ENCODE measurements around the gene DCC. TPM values are rescaled to one million over a fixed set of nuclear protein-coding genes. Genes with fewer than 3 reads are reported as not detected.
A peak's percentile ranks its signal among the peaks of the same experiment; 100 is the strongest.

The DCC gene
- total and polyA plus RNA-seq, 4 donors: 0.16 to 5.3 (median 2.5) TPM

DNA sequence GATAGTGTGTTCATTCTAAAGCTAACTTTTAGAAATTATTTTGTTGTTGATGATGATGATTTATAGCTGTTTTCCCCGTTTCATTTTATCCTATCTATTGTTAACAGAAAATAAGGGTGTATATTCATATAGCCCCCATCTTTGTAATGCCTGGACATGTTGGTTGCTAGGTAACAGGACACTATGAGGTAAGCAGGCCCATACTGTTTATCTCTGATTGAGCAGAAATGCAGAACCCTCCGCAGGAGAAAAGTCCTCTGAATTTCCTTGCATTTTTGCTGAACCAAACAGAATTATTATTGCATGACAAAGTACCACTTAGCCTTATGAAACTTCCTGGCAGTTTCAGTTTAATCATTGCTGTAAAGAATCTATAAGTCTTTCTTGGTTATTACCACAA lies 339.4 kb downstream of the DCC start:
- WGBS, 2 donors: 53 to 55% methylated on average over 2 of the region's 2 CpGs
- Histone ChIP-seq H3K9ac (ENCODE audit: insufficient read depth in 1 of 2, low read length in 2 of 2) (no peak overlapping the region), H3K9me3 (ENCODE audit: control insufficient read depth in 4 of 4, insufficient read depth in 3 of 4, low read length in 3 of 4) (no peaks in the 10 kb centered on the region), H3K27ac (ENCODE audit: low read depth in 1 of 2, low read length in 1 of 2) (no peak overlapping the region), H3K4me1 (ENCODE audit: control insufficient read depth in 5 of 5, insufficient read depth in 5 of 5, low read length in 5 of 5) (no peaks in the 10 kb centered on the region), H3K36me3 (ENCODE audit: control insufficient read depth in 4 of 4, insufficient read depth in 4 of 4, low read length in 4 of 4) (no peaks in the 10 kb centered on the region), H3K4me3 (no peak overlapping the region), H3K27me3 (ENCODE audit: control insufficient read depth in 3 of 3, insufficient read depth in 3 of 3, low read length in 2 of 3) (no peaks in the 10 kb centered on the region)
- ATAC-seq (ENCODE audit: insufficient read depth, low FRiP score) (no peak), DNase-seq (peak in 1 of 3 donors; percentile 26)
- TF ChIP-seq, protein P1, sequence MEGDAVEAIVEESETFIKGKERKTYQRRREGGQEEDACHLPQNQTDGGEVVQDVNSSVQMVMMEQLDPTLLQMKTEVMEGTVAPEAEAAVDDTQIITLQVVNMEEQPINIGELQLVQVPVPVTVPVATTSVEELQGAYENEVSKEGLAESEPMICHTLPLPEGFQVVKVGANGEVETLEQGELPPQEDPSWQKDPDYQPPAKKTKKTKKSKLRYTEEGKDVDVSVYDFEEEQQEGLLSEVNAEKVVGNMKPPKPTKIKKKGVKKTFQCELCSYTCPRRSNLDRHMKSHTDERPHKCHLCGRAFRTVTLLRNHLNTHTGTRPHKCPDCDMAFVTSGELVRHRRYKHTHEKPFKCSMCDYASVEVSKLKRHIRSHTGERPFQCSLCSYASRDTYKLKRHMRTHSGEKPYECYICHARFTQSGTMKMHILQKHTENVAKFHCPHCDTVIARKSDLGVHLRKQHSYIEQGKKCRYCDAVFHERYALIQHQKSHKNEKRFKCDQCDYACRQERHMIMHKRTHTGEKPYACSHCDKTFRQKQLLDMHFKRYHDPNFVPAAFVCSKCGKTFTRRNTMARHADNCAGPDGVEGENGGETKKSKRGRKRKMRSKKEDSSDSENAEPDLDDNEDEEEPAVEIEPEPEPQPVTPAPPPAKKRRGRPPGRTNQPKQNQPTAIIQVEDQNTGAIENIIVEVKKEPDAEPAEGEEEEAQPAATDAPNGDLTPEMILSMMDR (IDR thresholded peaks at IDR 0.05; ENCODE audit: control extremely low read depth, extremely low read depth): no peak

DNA sequence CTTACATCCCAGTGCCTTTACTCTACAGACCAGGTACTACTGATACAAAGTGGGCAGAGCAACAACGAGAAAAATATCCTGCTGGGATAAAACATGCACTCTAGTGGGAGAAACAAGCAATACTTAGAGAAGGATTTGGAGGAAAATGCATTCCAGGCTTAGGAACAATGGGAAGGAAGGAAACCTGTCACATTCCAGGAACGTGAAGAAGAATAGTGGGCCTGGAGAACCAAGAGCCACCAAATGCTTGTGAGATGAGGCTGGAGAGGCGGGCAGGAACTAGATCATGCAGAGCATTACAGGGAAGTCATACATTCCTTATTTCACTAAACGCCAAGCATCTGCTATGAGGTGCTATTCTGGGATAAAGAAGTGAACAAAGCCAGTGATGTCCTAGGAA lies 342.3 kb downstream of the DCC start:
- no peaks in the 10 kb centered on the region for H3K36me3 ChIP-seq (ENCODE audit: control insufficient read depth in 4 of 4, insufficient read depth in 4 of 4, low read length in 4 of 4)
- no peaks in the 10 kb centered on the region for H3K27me3 ChIP-seq (ENCODE audit: control insufficient read depth in 3 of 3, insufficient read depth in 3 of 3, low read length in 2 of 3)
- H3K9me3 ChIP-seq (ENCODE audit: control insufficient read depth in 4 of 4, insufficient read depth in 3 of 4, low read length in 3 of 4): no peaks in the 10 kb centered on the region
- H3K27ac ChIP-seq (ENCODE audit: low read depth in 1 of 2, low read length in 1 of 2): no peak overlapping the region
- no peak for DNase-seq
- ATAC-seq (ENCODE audit: insufficient read depth, low FRiP score): no peak
- TF ChIP-seq, protein P1 (IDR thresholded peaks at IDR 0.05; ENCODE audit: control extremely low read depth, extremely low read depth): no peak
- H3K9ac ChIP-seq (ENCODE audit: insufficient read depth in 1 of 2, low read length in 2 of 2): no peak overlapping the region
- no peaks in the 10 kb centered on the region for H3K4me1 ChIP-seq (ENCODE audit: control insufficient read depth in 5 of 5, insufficient read depth in 5 of 5, low read length in 5 of 5)
- WGBS, 2 donors: 20 to 30% methylated on average over 4 of the region's 4 CpGs
- no peak overlapping the region for H3K4me3 ChIP-seq

DNA sequence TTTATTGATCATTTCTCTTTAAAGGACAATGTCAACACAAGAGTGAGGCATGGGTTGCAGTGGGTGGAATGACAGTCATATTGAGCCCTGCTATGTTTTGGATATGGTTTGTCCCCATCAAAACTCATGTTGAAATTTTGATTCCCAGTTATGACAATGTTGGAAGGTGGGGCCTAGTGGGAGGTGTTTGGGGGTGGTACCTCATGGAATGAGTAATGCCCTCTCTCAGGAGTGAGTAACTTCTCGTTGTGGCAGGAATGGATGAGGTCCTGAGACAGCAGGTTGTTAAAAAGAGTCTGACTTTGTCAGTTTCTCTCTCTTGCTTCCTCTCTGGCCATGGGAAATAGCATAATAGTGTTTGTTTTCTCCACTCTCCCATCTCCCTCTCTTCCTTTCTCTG lies 345.3 kb downstream of the DCC start:
- Histone ChIP-seq H3K9me3 (ENCODE audit: control insufficient read depth in 4 of 4, insufficient read depth in 3 of 4, low read length in 3 of 4) (no peaks in the 10 kb centered on the region), H3K9ac (ENCODE audit: insufficient read depth in 1 of 2, low read length in 2 of 2) (no peak overlapping the region), H3K27me3 (ENCODE audit: control insufficient read depth in 3 of 3, insufficient read depth in 3 of 3, low read length in 2 of 3) (no peaks in the 10 kb centered on the region), H3K4me1 (ENCODE audit: control insufficient read depth in 5 of 5, insufficient read depth in 5 of 5, low read length in 5 of 5) (no peaks in the 10 kb centered on the region), H3K36me3 (ENCODE audit: control insufficient read depth in 4 of 4, insufficient read depth in 4 of 4, low read length in 4 of 4) (no peaks in the 10 kb centered on the region), H3K27ac (ENCODE audit: low read depth in 1 of 2, low read length in 1 of 2) (no peak overlapping the region), H3K4me3 (no peak overlapping the region)
- DNase-seq: no peak
- ATAC-seq (ENCODE audit: insufficient read depth, low FRiP score): no peak
- WGBS, 2 donors: 70 to 71% methylated on average over 1 of the region's 1 CpG
- TF ChIP-seq, protein P1 (IDR thresholded peaks at IDR 0.05; ENCODE audit: control extremely low read depth, extremely low read depth): no peak

DNA sequence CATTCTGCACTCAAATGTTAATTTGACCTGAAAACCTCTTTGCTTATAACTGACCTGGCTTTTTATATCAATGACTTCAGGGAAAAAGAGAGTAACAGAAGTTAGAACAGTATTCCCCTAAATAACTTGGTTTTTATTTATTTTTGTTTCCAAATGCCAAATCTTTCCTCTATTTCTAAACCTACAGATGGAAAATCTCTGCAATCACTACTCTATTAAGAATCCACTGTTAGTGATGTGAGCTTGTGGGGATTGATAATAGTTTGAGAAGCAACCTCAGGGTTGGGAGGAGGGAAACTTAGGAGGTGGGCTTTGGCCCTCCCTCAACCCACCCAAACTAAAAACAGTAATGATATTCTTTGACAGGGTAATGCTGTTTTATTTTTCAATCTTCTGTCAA lies 351.8 kb downstream of the DCC start:
- Histone ChIP-seq H3K27me3 (ENCODE audit: control insufficient read depth in 3 of 3, insufficient read depth in 3 of 3, low read length in 2 of 3) (no peaks in the 10 kb centered on the region), H3K36me3 (ENCODE audit: control insufficient read depth in 4 of 4, insufficient read depth in 4 of 4, low read length in 4 of 4) (no peaks in the 10 kb centered on the region), H3K9ac (ENCODE audit: insufficient read depth in 1 of 2, low read length in 2 of 2) (no peak overlapping the region), H3K4me1 (ENCODE audit: control insufficient read depth in 5 of 5, insufficient read depth in 5 of 5, low read length in 5 of 5) (peaks cover 0 to 11% (median 0%) of the 10 kb centered on the region in 5 donors), H3K27ac (ENCODE audit: low read depth in 1 of 2, low read length in 1 of 2) (no peak overlapping the region), H3K9me3 (ENCODE audit: control insufficient read depth in 4 of 4, insufficient read depth in 3 of 4, low read length in 3 of 4) (no peaks in the 10 kb centered on the region), H3K4me3 (no peak overlapping the region)
- TF ChIP-seq, protein P1 (IDR thresholded peaks at IDR 0.05; ENCODE audit: control extremely low read depth, extremely low read depth): no peak
- ATAC-seq (ENCODE audit: insufficient read depth, low FRiP score) (no peak), DNase-seq (peak in 2 of 3 donors; percentile 60 to 77)

All from lung (tissue), 12 donors.